ENCODE data around the gene KLK1. TPM values are rescaled to one million over a fixed set of nuclear protein-coding genes. Genes with fewer than 3 reads are reported as not detected.

KLK1 gene
- polyA plus RNA-seq, 1 experiment, result 0.15 TPM

DNA sequence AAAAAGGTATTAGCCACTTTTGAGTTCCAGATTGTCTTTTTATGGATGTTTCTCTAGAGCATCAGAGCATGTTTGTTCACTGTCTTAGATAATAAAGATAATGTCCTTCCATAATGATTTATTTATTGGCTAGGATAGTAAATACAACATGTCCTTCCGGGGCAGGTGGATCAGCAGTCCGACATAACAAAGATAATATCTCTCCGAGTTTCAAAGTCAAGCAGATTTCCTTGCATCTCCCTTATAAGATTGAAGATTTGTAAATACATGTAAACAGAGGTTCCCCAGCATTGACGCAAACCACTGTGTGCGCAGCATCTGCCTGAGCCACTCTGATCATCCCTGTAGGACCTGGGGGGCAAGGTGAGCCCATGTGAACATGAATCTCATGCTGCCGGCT is 18.5 kb upstream of the KLK1 start:
- CTCF ChIA-PET, result no interaction called here

DNA sequence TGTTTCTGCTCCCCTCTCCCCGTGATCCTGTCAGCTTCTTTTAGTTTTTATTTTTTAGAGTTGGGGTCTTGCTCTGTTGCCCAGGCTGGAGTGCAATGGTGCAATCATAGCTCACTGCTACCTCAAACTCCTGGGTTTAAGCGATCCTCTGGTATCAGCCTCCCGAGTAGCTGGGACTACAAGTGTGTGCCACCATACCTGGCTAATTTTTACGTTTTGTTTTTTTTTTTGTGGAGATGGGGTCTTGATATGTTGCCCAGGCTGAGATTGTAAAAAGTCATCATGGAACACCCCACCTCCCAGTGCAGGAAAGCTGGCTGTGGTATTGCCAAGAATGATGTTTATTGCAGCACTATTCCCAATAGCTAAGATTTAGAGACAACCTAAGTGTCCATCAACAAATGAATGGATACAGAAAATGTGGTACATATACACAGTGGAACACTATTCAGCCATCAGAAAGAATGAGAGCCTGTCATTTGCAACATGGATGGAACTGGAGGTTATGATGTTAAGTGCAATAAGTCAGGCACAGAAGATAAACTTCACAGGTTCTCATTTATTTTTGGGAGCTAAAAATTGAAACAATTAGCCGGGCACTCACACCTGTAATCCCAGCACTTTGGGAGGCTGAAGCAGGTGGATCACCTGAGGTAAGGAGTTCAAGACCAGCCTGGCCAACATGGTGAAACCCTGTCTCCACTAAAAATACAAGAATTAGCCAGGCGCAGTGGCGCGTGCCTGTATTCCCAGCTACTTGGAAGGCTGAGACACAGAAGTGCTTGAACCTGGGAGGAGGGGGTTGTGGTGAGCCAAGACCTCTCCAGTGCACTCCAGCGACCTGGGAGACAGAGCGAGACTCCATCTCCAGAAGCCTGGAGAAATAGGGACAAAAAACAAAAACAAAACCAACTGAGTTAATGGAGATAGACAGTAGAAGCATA is 16.4 kb upstream of the KLK1 start:
- no peak overlapping the region for H3K4me3 ChIP-seq (ENCODE audit: low read depth, low read length)
- no peaks in the 10 kb centered on the region for H3K27me3 ChIP-seq (ENCODE audit: control insufficient read depth, insufficient read depth, low read length)
- H3K36me3 ChIP-seq (ENCODE audit: control insufficient read depth, insufficient read depth, low read length), result no peaks in the 10 kb centered on the region
- DNase-seq (ENCODE audit: low read depth), result no peak
- POLR2A ChIA-PET, result no interaction called here
- CTCF ChIA-PET, result interaction anchor here (1.0 kb wide), 1 partner anchor 83 kb away, joined by 3 read pairs; no protein-coding TSS in a partner anchor
- TF ChIP-seq, protein P1, sequence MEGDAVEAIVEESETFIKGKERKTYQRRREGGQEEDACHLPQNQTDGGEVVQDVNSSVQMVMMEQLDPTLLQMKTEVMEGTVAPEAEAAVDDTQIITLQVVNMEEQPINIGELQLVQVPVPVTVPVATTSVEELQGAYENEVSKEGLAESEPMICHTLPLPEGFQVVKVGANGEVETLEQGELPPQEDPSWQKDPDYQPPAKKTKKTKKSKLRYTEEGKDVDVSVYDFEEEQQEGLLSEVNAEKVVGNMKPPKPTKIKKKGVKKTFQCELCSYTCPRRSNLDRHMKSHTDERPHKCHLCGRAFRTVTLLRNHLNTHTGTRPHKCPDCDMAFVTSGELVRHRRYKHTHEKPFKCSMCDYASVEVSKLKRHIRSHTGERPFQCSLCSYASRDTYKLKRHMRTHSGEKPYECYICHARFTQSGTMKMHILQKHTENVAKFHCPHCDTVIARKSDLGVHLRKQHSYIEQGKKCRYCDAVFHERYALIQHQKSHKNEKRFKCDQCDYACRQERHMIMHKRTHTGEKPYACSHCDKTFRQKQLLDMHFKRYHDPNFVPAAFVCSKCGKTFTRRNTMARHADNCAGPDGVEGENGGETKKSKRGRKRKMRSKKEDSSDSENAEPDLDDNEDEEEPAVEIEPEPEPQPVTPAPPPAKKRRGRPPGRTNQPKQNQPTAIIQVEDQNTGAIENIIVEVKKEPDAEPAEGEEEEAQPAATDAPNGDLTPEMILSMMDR (IDR thresholded peaks at IDR 0.05; ENCODE audit: insufficient read depth, low read depth, low read length), result no peak

More for the DNA sequence above, 18.5 kb upstream of the KLK1 start:
- POLR2A ChIA-PET, result no interaction called here
- TF ChIP-seq, protein P1 (IDR thresholded peaks at IDR 0.05; ENCODE audit: insufficient read depth, low read depth, low read length), result no peak
- Histone ChIP-seq H3K4me3 (ENCODE audit: low read depth, low read length) (no peak overlapping the region), H3K27me3 (ENCODE audit: control insufficient read depth, insufficient read depth, low read length) (no peaks in the 10 kb centered on the region), H3K36me3 (ENCODE audit: control insufficient read depth, insufficient read depth, low read length) (no peaks in the 10 kb centered on the region)
- no peak for DNase-seq (ENCODE audit: low read depth)

DNA sequence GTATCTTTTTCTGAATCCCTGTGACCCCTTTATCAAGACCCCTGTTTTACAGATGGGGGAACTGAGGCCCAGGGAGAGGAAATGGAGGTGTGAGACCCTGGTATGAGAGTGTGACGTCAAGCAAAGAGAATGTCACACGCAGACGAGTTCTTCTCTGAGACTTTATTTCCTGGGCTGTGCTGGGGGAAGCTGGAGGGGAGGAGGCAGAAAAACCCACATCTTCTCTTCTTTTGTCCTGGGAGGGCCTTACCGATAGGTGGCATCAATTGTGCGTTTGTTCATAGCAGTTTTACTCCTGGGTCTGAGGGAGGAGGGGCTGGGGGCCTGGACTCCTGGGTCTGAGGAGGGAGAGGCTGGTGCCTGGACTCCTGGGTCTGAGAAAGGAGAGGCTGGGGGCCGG is 14.7 kb upstream of the KLK1 start:
- Histone ChIP-seq H3K4me3 (ENCODE audit: low read depth, low read length) (no peak overlapping the region), H3K27me3 (ENCODE audit: control insufficient read depth, insufficient read depth, low read length) (no peaks in the 10 kb centered on the region), H3K36me3 (ENCODE audit: control insufficient read depth, insufficient read depth, low read length) (no peaks in the 10 kb centered on the region)
- ChIA-PET POLR2A (no interaction called here), CTCF (no interaction called here)
- TF ChIP-seq, protein P1 (IDR thresholded peaks at IDR 0.05; ENCODE audit: insufficient read depth, low read depth, low read length), result 0 out of 2 replicates have a peak, but pooled peaks have one; percentile 16
- DNase-seq (ENCODE audit: low read depth), result no peak

DNA sequence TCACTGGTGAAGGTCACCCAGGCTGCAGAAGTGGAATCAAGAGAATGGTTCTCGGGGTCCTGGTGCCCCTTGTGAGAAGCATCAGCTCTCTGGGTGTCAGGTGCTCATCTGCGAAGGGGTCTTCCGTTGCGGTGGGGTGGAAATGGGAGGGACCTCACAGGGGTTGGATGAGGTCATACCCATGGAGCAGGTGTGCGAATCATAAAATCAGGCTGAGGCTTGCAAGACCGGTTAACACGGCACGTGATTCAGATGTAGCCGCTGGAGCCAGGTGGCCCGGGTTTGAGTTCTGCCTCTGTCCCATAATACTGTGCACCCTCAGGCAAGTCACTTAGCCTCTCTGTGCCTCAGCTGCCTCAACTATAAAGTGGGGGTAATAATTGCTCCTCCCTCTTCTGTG is 13.7 kb upstream of the KLK1 start:
- Histone ChIP-seq H3K36me3 (ENCODE audit: control insufficient read depth, insufficient read depth, low read length) (no peaks in the 10 kb centered on the region), H3K27me3 (ENCODE audit: control insufficient read depth, insufficient read depth, low read length) (no peaks in the 10 kb centered on the region), H3K4me3 (ENCODE audit: low read depth, low read length) (no peak overlapping the region)
- ChIA-PET POLR2A (no interaction called here), CTCF (no interaction called here)
- DNase-seq (ENCODE audit: low read depth), result no peak
- TF ChIP-seq, protein P1 (IDR thresholded peaks at IDR 0.05; ENCODE audit: insufficient read depth, low read depth, low read length), result no peak

DNA sequence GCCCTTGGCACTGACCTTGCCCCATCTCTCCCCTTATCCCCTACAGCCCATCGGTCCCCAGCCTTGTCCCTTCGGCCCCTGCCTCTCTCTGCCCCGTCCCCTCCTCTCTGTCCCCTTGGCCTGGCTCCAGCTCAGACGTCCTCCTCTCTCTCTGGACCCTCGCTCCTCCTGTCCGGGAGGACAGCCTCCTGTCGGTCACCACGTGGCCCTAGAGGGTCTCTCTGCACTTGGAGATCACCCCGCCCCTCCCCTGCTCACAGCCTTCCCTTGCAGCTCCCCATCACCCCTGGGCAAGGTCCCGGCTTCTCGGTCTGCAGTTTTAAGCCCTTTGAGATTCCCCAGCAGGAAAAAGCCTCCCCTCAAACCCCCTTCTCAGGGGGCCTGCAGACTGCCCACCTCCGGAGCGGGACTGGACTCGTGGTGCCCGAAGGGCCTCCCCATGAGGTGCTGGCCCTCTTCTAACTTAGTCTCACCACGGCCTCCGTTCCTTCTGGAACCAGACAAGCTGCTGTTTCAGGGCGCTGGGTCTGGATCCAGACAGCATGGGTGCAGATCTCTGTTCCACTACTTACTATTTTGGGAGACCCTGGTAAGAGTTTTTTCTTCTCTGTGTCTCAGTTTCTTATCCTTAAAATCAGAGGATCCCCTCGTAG is 13.1 kb upstream of the KLK1 start:
- CTCF ChIA-PET, result no interaction called here
- TF ChIP-seq, protein P1 (IDR thresholded peaks at IDR 0.05; ENCODE audit: insufficient read depth, low read depth, low read length), result no peak
- Histone ChIP-seq H3K4me3 (ENCODE audit: low read depth, low read length) (peak overlapping the region; percentile 49; the same call in 1 of the 2 replicates), H3K27me3 (ENCODE audit: control insufficient read depth, insufficient read depth, low read length) (no peaks in the 10 kb centered on the region), H3K36me3 (ENCODE audit: control insufficient read depth, insufficient read depth, low read length) (no peaks in the 10 kb centered on the region)
- no peak for DNase-seq (ENCODE audit: low read depth)
- POLR2A ChIA-PET, result no interaction called here
